ENCODE data around the gene SNUPN.

SNUPN gene

DNA sequence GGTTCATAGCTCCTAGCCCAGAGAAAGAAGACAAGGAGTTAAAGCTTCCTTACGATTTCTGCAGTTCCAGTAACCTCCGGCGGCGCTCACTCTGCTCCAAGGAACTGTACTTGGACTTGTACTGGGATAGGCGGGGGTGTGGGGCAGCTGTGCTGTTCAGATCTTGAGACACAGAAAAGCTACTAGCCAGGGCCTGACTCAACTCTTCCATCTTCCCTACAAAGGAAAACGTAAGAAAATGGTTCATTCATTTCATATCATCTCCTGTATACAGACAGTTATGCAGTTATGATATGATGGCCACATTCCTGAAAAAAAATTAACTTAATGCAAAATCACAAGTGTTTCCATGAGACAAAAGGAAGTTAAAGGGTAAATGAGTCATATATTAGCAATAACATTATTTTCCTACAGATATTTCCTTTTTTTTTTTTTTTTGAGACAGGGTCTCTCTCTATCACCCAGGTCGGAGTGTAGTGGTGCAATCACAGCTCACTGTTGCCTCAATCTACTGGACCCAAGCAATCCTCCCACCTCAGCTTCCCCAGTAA lies 4.6 kb downstream of the SNUPN start:
- H2AFZ ChIP-seq (ENCODE audit: low read length): no peak overlapping the region
- H3F3A ChIP-seq (ENCODE audit: insufficient read depth, low read length): 0 out of 2 replicates have a peak, but pooled peaks cover 2% of the 10 kb centered on the region
- H3K27ac ChIP-seq (ENCODE audit: low read length): no peak overlapping the region
- no peak overlapping the region for H3K4me3 ChIP-seq (ENCODE audit: low read length)
- H4K20me1 ChIP-seq (ENCODE audit: insufficient read depth, low read length): no peaks in the 10 kb centered on the region
- no peak for TF ChIP-seq EZH2 (optimal IDR thresholded peaks at IDR 0.05; ENCODE audit: low read depth, low read length)
- TF ChIP-seq CTCF (IDR thresholded peaks at IDR 0.05; ENCODE audit: low read length): no peak
- no peaks in the 10 kb centered on the region for H3K79me2 ChIP-seq (ENCODE audit: low read length)
- no peak overlapping the region for H3K9ac ChIP-seq (ENCODE audit: low read length)
- no peak for DNase-seq
- H3K27me3 ChIP-seq (replicated peaks; ENCODE audit: insufficient read depth, low read length): no peaks in the 10 kb centered on the region
- no peaks in the 10 kb centered on the region for H3K36me3 ChIP-seq (replicated peaks; ENCODE audit: insufficient read depth, low read length)
- no peaks in the 10 kb centered on the region for H3K4me1 ChIP-seq (ENCODE audit: low read length)
- H3K4me2 ChIP-seq (ENCODE audit: low read depth, low read length): no peak overlapping the region
- no peaks in the 10 kb centered on the region for H3K9me2 ChIP-seq (replicated peaks; ENCODE audit: insufficient read depth, low read length)
- H3K9me3 ChIP-seq (replicated peaks; ENCODE audit: insufficient read depth, low read length): no peaks in the 10 kb centered on the region

DNA sequence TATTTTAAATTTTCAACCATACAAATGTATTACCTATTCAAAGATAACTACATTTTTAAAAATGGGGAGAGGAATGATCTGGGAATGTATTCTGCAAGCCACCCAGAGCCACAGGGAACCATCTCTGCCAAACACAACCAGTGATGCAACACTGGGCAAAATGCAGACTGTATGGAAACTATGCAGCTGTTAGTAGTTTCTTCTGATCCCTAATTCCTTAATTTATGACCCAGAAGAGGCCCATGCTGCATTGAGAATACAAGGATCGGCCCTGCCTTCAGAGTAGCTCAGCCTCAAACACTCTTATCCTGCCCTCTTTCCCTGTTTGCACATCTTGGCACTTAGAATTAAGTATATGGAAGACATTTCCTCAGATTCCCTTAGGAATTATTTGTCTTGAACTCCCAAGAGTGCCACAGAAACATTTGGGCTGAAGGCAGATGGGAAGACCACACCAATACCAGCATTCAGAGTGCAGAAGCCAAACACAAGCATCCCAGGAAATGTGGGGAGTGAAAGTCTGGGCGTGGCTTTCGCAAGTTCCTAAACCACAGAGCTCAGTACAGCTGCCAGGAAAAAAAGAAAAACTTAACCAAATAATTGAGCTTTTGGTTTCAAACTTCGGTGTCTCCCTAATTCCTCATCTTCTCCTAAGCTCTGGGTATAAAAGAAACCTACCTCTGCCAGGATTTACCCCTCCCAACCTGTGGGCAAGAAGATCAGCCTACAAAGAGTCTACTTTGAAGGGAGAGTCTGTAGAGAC lies 5.3 kb downstream of the SNUPN start:
- TF ChIP-seq CTCF (IDR thresholded peaks at IDR 0.05; ENCODE audit: low read length) (no peak), EZH2phosphoT487 (IDR thresholded peaks at IDR 0.05; ENCODE audit: low read length) (no peak), EZH2 (optimal IDR thresholded peaks at IDR 0.05; ENCODE audit: low read depth, low read length) (no peak)
- Histone ChIP-seq H3K36me3 (replicated peaks; ENCODE audit: insufficient read depth, low read length) (no peaks in the 10 kb centered on the region), H4K20me1 (ENCODE audit: insufficient read depth, low read length) (no peaks in the 10 kb centered on the region), H3K27me3 (replicated peaks; ENCODE audit: insufficient read depth, low read length) (no peaks in the 10 kb centered on the region), H3F3A (ENCODE audit: insufficient read depth, low read length) (no peaks in the 10 kb centered on the region), H3K27ac (ENCODE audit: low read length) (no peak overlapping the region), H2AFZ (ENCODE audit: low read length) (no peak overlapping the region), H3K4me2 (ENCODE audit: low read depth, low read length) (no peak overlapping the region), H3K9ac (ENCODE audit: low read length) (no peak overlapping the region), H3K4me3 (ENCODE audit: low read length) (no peak overlapping the region), H3K4me1 (ENCODE audit: low read length) (no peaks in the 10 kb centered on the region), H3K9me2 (replicated peaks; ENCODE audit: insufficient read depth, low read length) (no peaks in the 10 kb centered on the region), H3K79me2 (ENCODE audit: low read length) (no peaks in the 10 kb centered on the region), H3K9me3 (replicated peaks; ENCODE audit: insufficient read depth, low read length) (no peaks in the 10 kb centered on the region)
- no peak for DNase-seq

DNA sequence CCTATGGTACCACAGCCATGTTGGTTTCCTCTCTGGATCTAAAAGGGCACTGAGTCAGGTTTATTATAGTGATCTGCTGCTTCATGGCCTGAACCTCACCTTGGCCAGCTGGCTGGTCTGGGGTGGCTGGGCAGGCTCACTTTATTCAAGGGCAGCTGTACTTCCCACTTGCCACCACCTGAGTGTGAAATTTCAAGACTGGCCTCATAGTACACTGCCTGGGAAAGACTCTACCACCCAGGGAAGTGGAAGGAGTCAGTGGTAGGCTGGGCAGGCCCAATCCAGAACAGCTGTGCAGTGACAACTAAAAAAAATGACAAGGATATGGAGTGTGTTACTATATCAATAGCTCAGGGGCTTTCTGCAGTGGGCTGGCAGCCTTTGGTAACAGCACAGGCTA lies 8.8 kb downstream of the SNUPN start:
- no peak overlapping the region for H2AFZ ChIP-seq (ENCODE audit: low read length)
- H3K4me2 ChIP-seq (ENCODE audit: low read depth, low read length): no peak overlapping the region
- H3K36me3 ChIP-seq (replicated peaks; ENCODE audit: insufficient read depth, low read length): no peaks in the 10 kb centered on the region
- no peaks in the 10 kb centered on the region for H3F3A ChIP-seq (ENCODE audit: insufficient read depth, low read length)
- no peaks in the 10 kb centered on the region for H3K79me2 ChIP-seq (ENCODE audit: low read length)
- no peak overlapping the region for H3K9ac ChIP-seq (ENCODE audit: low read length)
- no peak for TF ChIP-seq CTCF (IDR thresholded peaks at IDR 0.05; ENCODE audit: low read length)
- no peak for TF ChIP-seq EZH2phosphoT487 (IDR thresholded peaks at IDR 0.05; ENCODE audit: low read length)
- TF ChIP-seq EZH2 (optimal IDR thresholded peaks at IDR 0.05; ENCODE audit: low read depth, low read length): no peak
- H4K20me1 ChIP-seq (ENCODE audit: insufficient read depth, low read length): no peaks in the 10 kb centered on the region
- no peaks in the 10 kb centered on the region for H3K9me2 ChIP-seq (replicated peaks; ENCODE audit: insufficient read depth, low read length)
- H3K27me3 ChIP-seq (replicated peaks; ENCODE audit: insufficient read depth, low read length): no peaks in the 10 kb centered on the region
- H3K4me1 ChIP-seq (ENCODE audit: low read length): no peaks in the 10 kb centered on the region
- H3K4me3 ChIP-seq (ENCODE audit: low read length): no peak overlapping the region
- H3K9me3 ChIP-seq (replicated peaks; ENCODE audit: insufficient read depth, low read length): no peaks in the 10 kb centered on the region
- DNase-seq: no peak
- H3K27ac ChIP-seq (ENCODE audit: low read length): no peak overlapping the region
